H1 (cell line): ENCODE results near the gene RNF145. TPM values are rescaled to one million over a fixed set of nuclear protein-coding genes. Genes with fewer than 3 reads are reported as not detected.

Source experiments
- CHD7 ChIP-seq: fragments of 300-600 bp; sonication (generic); IDR thresholded peaks from 2 replicates; pipeline ENCODE4 v1.7.1; 2012; ENCODE audit warnings: low read length, moderate library complexity, mild to moderate bottlenecking, inconsistent platforms; ENCODE audit not compliant: insufficient replicate concordance
- EZH2 ChIP-seq: fragments of 200-600 bp; sonication (generic); IDR thresholded peaks from 2 replicates; pipeline ENCODE4 v1.7.1; 2012; ENCODE audit warnings: low read depth, mild to moderate bottlenecking, moderate library complexity, low read length, inconsistent platforms; ENCODE audit not compliant: severe bottlenecking
- PHF8 ChIP-seq: fragments of 200-600 bp; sonication (generic); conservative IDR thresholded peaks from 2 replicates; pipeline ENCODE4 v1.7.1; 2012; ENCODE audit warnings: low read depth, mild to moderate bottlenecking, inconsistent platforms, low read length, moderate library complexity
- RBBP5 ChIP-seq: IDR thresholded peaks from 2 replicates; pipeline ENCODE4 v1.7.1; 2012; ENCODE audit warnings: low read depth, mild to moderate bottlenecking, inconsistent platforms, low read length, moderate library complexity, borderline replicate concordance
- SIN3A ChIP-seq, 2 experiments: IDR thresholded peaks in 1 of 2; conservative IDR thresholded peaks in 1 of 2; 2 replicates each; pipeline ENCODE4 v1.6.1; 2011 to 2012; ENCODE audit warnings: low read length in 2 of 2, improper control_type of control experiment in 1 of 2, low read depth in 1 of 2, mild to moderate bottlenecking in 1 of 2
- polyA plus RNA-seq, 7 experiments: library from polyadenylated mRNA; depleted of rRNA in 3 of 7; stranded (reverse) in 5 of 7; unstranded in 2 of 7; fragments of >200 nt in 5 of 7; fragments of 200-250 nt in 2 of 7; gene quantifications; 1 replicate in 5 of 7; 2 replicates in 1 of 7; 4 replicates in 1 of 7; pipeline versions ENCODE4 v1.2.1 to v1.2.3, GENCODE V29; 2011 to 2013; ENCODE audit warnings: missing spikeins in 2 of 7, mixed read lengths in 2 of 7
- total RNA-seq: library from RNA; stranded (reverse); fragmentation: NEBNext Ultra II Directional; extraction: Animal tissue kit (Norgen Biotek cat#: 25700); gene quantifications from 2 replicates; pipeline ENCODE4 v1.2.1, GENCODE V29; 2021

Gene RNF145
- total and polyA plus RNA-seq, 2 of the 8 experiments (the other 6 are each of a cell fraction or from before 2014, with no cell fraction given) = 34.2 to 72.5 TPM

- TF ChIP-seq CHD7 = no peak
- TF ChIP-seq EZH2 = no peak
- no peak for TF ChIP-seq SIN3A (conservative IDR thresholded peaks at IDR 0.05 in 1 of 2, IDR thresholded peaks at IDR 0.05 in 1 of 2; ENCODE audit: low read depth in 1 of 2, low read length in 2 of 2)
- TF ChIP-seq PHF8 = no peak
- no peak for TF ChIP-seq RBBP5
Measured at GRCh38 chr5:159223469-159223868, 14.1 kb upstream of the RNF145 start (continued).
